ENCODE results near the gene PRR20C. TPM values are rescaled to one million over a fixed set of nuclear protein-coding genes. Genes with fewer than 3 reads are reported as not detected.
"Not testable (repeated sequence)": the region's sequence is repeated elsewhere in the genome, so short reads cannot be mapped to it uniquely, and the experiment has no call there.

PRR20C gene
- total RNA-seq (2014; rRNA removed): not detected in 2 replicates
- not detected for polyA plus RNA-seq (2012)

DNA sequence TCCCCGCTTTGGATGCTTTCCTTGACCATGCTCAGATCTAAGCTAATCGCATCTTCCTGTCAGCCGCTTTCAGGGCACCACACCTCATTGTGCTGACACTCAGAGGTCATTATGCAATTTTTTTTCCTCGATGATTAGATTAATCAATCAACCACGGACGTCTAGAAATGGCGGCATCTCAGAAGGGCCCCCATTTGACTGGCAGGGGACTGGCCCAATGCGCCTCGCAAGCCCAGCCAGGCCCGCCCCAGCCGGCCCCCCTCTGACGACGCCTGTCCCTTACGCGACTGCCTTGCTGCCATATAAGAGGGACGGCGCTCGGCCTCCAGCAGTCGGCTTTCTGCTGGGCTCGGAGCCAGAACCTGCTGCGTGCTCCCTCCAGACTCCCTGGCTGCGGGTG, at the start of gene PRR20C:
PRR20C (plus strand) TSS at position 301 of the 400 bp plus-strand sequence. CDS start 387 bp downstream, outside the sequence.
- DNase-seq (ENCODE audit: low read depth): not testable (repeated sequence)

DNA sequence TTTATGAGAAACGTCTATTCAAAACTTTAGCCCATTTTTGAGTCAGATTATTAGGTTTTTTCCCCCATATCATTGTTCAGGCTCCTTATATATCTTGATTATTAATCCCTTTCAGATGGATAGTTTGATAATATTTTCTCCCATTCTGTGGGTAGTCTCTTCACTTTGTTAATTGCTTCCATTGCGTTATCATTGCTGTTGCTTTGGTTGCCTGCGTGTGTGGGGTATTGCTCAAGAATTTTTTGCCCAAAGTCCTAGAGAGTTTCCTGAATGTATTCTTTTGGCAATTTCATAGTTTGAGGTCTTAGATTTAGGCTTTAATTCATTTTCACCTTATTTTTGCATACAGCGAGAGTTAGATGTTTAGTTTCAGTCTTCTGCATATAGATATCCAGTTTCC, 38.9 kb upstream of the PRR20C start:
- DNase-seq (ENCODE audit: low read depth): no peak

DNA sequence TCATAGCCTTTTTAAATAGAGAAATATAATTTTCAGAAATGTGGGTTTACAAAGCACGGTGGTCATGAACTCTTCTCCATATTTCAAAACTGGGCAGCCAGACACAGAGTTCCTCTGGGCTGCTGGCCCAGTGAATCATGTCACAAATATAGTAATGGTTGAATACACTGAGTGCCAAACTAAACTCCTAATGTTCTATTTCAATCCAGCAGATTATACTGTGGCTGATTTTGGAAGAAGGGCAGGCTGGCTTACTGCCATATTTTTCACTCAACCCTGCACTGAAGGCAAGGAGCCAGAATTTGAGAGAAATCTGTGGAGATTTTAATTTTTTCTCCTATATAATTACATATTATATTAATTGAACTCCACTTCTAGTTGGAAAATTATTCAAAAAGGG, 30.2 kb upstream of the PRR20C start:
- no peak for DNase-seq (ENCODE audit: low read depth)

DNA sequence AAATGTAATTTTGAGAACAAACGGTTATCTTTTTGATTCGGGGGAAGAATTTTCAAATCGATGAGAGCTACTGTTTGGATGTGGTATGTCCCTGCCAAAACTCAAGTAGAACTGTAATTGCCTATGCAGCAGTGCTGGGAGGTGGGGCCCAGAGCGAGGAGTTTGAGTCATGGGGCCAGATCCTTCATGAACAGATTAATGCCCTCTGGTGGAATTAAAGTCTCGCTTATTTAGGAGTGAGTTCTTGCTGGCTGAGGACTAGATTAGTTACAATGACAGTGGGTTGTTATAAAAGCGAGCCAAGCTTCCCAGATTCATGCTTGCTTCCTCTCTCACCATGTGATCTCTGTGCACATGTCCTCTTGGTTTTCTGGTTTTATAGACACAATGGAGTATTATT, 25.0 kb upstream of the PRR20C start:
- no peak for DNase-seq (ENCODE audit: low read depth)

DNA sequence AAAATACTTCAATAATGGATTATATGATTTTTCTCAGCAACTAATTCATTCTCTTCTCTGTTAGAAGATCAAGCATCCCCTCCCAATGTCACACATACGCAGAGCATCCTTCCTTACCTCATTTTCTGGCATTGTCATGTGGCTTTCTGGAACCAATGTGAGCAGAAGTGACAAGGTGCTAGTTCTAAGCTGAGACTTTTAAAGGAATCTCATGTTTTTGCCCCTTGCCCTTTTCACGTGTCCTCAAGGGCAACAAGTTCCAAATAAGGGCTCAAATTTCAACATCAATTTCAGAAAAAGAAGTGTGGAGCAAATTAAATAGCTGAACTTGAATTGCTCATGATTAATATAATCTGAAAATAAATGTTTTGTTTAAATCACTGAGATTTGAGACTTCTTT, 17.8 kb upstream of the PRR20C start:
- DNase-seq (ENCODE audit: low read depth): no peak

DNA sequence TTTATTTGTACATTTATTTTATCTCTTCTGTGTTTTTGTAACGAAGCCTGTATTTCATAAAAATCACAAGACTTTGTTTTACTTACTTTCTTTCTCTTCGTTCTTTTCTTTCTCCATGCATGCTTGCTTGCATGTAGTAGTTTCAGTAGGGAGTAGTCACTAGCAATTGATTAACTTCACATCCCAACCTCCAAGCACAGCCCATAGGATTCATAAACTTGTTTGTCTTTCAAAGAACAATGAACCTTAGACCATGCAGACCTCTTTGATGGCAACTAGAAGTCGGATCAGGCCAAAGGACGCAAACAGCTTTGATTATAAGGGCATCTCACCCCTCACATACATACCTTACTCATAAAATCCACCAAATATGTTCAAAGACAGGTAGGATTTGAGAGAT, 16.3 kb upstream of the PRR20C start:
- no peak for DNase-seq (ENCODE audit: low read depth)

DNA sequence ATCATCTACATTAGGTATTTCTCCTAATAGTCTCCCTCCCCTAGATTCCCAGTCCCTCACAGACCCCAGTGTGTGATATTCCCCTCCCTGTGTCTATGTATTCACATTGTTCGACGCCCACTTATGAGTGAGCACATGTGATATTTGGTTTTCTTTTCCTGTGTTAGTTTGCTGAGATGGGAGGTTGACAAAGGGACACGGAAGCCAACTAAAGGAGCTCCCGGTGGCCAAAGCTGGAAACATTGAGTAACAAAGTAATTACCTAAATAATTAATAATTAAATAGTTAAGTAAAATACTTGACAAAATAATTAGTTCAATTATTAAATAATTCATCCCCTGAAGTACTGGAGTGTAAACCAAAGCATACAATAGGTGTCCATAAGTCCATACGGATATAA, 14.9 kb upstream of the PRR20C start:
- DNase-seq (ENCODE audit: low read depth): no peak

DNA sequence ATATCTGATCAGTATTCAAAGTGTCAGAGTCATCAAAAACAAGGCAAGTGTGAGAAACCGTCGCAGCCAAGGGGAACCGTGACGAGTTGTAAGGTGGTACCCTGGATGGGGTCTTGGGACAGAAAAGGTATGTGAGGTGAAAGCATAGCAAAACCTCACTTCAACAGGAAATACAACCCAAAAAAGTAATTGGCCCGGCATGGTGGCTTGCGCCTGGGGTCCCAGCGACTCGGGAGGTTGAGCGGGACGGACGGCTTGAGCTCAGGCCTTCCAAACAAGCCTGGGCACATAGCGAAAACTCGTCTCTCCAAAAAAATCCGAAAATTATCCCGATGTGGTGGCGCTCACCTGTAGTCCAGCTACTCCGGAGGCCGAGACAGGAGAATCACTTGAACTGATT, 14.1 kb upstream of the PRR20C start:
- DNase-seq (ENCODE audit: low read depth): not testable (repeated sequence)

DNA sequence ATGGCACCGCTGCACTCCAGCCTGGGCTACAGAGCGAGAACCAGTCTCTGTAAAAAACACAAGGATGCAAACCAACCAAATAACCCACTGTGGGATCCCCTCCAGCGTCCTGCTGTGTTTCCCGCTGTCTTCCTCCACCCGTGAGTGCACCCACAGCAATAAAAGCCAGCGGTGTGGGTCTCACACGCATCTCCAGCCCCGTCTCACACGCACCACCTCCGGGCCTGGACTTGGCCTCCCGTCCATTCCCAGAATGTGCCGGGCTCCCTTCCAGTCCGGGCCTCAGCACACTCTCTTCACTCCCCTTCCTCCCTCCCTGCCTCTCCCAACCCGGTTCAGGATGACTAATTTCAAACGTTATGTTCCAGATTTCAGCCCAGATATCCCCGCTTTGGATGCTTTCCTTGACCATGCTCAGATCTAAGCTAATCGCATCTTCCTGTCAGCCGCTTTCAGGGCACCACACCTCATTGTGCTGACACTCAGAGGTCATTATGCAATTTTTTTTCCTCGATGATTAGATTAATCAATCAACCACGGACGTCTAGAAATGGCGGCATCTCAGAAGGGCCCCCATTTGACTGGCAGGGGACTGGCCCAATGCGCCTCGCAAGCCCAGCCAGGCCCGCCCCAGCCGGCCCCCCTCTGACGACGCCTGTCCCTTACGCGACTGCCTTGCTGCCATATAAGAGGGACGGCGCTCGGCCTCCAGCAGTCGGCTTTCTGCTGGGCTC, 13.5 kb upstream of the PRR20C start, which contains the start of gene PRR20A:
PRR20A (plus strand) TSS at position 684 of the 734 bp plus-strand sequence. CDS start 387 bp downstream, outside the sequence.
- DNase-seq (ENCODE audit: low read depth): not testable (repeated sequence)

DNA sequence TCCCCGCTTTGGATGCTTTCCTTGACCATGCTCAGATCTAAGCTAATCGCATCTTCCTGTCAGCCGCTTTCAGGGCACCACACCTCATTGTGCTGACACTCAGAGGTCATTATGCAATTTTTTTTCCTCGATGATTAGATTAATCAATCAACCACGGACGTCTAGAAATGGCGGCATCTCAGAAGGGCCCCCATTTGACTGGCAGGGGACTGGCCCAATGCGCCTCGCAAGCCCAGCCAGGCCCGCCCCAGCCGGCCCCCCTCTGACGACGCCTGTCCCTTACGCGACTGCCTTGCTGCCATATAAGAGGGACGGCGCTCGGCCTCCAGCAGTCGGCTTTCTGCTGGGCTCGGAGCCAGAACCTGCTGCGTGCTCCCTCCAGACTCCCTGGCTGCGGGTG, 6.7 kb upstream of the PRR20C start, which contains the start of gene PRR20B:
PRR20B (plus strand) TSS at position 301 of the 400 bp plus-strand sequence. CDS start 387 bp downstream, outside the sequence.
- not testable (repeated sequence) for DNase-seq (ENCODE audit: low read depth)

DNA sequence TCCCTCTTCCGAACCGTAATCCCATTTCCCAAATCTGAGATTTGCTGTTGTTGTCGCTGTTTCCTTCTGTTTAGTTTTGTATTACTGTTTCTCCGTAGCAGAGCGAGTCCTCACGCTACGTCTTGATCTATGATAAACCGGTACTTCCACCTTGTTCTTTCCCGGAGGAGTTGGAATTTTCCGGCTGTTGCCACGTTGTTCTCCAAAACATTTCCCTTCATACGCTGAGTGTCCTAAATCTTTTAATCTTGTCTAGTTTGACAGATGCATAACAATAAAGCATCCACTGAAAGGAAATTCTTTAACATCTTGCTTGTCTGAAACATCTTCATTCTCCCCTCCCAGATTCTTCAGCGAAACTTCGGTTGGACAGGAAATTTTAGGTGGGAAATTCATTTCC, 5.8 kb upstream of the PRR20C start:
- DNase-seq (ENCODE audit: low read depth): not testable (repeated sequence)

DNA sequence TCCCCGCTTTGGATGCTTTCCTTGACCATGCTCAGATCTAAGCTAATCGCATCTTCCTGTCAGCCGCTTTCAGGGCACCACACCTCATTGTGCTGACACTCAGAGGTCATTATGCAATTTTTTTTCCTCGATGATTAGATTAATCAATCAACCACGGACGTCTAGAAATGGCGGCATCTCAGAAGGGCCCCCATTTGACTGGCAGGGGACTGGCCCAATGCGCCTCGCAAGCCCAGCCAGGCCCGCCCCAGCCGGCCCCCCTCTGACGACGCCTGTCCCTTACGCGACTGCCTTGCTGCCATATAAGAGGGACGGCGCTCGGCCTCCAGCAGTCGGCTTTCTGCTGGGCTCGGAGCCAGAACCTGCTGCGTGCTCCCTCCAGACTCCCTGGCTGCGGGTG, 6.5 kb downstream of the PRR20C start, which contains the start of gene PRR20D:
PRR20D (plus strand) TSS at position 301 of the 400 bp plus-strand sequence. CDS start 387 bp downstream, outside the sequence.
- not testable (repeated sequence) for DNase-seq (ENCODE audit: low read depth)

DNA sequence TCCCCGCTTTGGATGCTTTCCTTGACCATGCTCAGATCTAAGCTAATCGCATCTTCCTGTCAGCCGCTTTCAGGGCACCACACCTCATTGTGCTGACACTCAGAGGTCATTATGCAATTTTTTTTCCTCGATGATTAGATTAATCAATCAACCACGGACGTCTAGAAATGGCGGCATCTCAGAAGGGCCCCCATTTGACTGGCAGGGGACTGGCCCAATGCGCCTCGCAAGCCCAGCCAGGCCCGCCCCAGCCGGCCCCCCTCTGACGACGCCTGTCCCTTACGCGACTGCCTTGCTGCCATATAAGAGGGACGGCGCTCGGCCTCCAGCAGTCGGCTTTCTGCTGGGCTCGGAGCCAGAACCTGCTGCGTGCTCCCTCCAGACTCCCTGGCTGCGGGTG, 13.0 kb downstream of the PRR20C start, which contains the start of gene PRR20E:
PRR20E (plus strand) TSS at position 301 of the 400 bp plus-strand sequence. CDS start 387 bp downstream, outside the sequence.
- DNase-seq (ENCODE audit: low read depth): not testable (repeated sequence)

DNA sequence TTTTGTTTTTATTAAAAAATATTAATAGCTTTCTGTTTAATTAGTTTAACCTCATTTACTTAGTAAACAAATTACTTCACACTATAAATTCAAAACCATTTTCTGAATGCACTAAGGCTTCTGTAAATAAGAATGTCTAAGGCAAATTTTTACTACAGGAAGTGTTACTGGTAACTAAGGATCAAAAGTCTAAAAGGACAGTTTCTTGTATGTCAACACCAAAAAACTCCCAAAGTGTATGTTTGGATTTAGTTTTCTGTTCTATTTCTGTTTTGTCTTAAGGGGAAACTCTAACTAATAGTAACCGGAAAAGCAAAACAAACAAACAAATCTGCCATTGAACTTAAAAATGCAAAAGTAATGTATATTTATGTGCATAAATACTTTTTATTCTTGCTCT, 37.8 kb downstream of the PRR20C start:
- DNase-seq (ENCODE audit: low read depth): no peak

Other genes starting within 250 kb of the PRR20C start
- not detected in 2 replicates for gene PRR20A, start 13.1 kb upstream of the PRR20C start, total RNA-seq (2014; rRNA removed)
- not detected in 2 replicates for gene PRR20B, start 6.6 kb upstream of the PRR20C start, total RNA-seq (2014; rRNA removed)
- not detected in 2 replicates for gene PRR20D, start 6.6 kb downstream of the PRR20C start, total RNA-seq (2014; rRNA removed)
- gene PRR20E, start 13.1 kb downstream of the PRR20C start, total RNA-seq (2014; rRNA removed): not detected in 2 replicates

Measured in LHCN-M2 (cell line).